GM15510 (cell line): ENCODE data around the gene GNAZ.

ENCODE experiments used
- POLR2A ChIP-seq: IDR thresholded peaks from 3 replicates; pipeline ENCODE4 v1.6.1; 2011; ENCODE audit warnings: borderline replicate concordance; ENCODE audit not compliant: insufficient read length; ENCODE audit errors: extremely low read depth

GNAZ gene

DNA sequence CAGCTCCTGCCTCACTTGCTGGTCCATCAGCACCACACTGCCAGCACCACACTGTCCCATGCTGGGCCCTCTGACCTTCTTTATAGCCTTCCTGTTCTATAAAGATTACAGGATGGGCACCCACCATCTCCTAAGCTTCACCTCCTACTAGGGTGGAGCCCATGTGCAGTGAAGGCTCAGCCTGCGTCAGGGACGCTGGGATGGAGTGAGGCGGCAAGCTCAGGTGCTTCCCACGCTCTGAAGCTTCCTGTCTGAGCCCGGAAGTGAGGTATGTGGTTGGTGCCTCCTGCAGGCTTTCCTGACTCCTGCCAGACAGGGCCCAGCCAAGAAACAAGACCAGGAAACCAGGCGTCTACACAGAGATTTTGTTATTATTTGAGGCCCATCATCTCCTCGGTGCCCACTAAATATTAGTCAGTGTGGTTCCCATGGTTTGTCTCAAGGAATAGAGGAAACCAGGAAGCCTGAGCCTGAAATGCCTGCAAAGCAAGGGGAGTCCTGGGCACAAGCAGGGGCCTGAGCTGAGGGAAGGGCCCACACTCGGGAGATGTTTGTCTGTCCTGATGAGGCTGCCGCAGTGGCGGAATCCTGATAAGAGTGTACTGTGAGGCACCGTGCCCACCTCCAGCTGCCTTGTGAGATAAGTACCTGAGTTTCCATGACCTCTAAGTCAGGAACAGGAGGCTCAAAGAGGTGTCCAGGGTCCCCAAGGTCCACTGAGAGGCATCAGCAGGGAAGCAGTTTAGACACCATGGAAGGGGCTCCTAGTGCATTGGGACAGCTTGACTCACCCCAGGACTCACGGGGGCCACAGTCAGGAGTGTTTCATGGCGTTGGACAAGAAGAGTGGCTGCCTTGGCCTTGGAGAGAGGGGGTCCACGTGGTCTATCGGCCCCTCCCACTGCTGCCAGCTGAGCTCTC, 49.4 kb downstream of the GNAZ start:
- TF ChIP-seq POLR2A: no peak

DNA sequence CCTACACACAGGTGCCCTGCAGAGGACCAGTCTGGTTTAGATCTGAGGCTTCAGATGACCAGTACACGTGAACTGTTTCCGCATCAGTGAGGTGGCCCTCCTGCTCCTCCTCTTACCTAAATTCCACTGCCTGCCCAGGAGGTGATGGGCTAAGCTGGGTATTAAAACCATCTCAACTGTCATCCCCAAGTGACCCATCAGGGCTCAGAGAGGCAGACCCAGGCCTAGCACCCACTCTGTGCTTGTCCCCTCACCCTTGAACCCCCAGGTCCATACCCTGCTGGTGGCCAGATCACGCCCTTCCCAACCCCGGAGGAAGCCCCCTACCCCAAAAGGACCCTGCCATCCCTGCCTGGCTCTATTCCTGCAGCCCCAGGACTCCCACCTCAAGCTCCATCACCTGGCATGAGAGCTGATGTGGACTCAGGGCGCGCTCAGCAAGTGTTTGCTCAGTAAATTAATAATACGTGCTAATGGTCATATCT, 50.1 kb downstream of the GNAZ start:
- TF ChIP-seq POLR2A: no peak

DNA sequence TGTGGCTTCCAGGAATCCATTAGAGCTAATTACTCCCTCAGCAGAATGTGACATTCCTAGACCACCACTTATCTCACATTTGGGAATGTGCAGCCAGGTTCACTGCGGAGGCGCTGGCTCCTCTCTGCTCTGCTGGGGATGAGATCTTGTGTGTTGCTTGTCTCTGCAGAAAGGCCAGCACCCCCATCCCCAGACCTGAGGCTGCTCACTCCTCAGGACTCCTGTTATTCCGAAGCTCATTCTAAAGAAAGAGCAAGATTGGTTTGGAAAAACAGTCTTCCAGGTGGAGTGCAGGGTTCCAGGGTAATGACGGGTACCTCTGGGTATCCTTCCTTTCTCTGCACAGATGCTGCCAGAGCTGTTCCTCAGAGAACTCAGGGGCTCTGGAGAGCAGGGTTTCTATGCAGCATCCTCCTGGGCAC, 50.7 kb downstream of the GNAZ start:
- TF ChIP-seq POLR2A: no peak

DNA sequence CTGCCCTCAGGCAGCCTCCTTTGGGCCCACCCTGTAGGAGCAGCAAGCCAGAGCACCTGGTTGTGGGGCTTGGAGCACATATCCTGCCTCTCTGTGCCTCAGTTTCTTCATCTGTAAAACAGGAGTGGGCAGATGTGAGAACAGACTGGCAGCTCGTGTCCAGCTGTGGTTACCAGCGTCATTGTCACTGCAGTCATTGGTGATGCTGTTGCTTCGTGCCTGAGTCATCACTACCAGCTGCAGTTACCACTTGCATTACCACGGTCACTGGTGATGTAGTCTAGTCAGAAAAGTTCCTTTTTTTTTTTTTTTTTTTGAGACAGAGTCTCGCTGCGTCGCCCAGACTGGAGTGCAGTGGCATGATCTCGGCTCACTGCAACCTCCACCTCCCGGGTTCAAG, 51.1 kb downstream of the GNAZ start:
- TF ChIP-seq POLR2A: no peak

DNA sequence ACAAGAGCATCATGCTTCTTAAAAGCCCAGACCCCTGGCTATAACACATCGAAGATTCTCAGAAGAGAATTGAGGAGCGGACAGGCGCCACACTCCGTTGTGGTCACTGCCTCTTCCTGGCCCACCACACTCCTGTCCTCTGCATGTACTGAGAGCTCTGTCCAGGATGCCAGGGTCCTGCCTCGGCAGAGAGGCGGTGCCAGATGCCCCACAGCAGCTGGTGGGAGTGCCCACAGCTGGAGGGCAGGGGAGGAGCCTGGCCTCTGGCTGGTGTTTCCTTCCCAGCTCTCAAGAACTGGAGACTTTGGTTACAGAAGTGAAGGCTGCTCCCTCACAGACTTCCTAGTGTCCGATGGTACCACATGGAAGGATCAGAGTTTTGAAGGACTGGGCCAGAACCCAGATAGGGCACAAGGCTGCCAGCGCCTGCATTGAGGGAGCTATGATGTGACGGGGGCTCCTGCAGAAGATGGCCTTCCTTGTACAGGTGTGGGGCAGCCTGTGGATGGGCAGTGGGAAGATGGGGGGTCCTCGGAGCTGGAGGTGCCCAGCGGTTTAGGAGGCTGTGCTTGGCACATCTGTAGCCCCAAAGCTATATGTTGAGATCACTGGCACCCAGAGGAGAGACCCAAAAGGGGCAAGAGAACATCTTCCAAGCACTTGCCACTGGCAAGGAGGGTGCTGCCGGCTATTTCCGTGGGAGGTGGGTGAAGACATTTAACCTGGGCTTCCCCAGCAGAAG, 52.1 kb downstream of the GNAZ start:
- TF ChIP-seq POLR2A: no peak

DNA sequence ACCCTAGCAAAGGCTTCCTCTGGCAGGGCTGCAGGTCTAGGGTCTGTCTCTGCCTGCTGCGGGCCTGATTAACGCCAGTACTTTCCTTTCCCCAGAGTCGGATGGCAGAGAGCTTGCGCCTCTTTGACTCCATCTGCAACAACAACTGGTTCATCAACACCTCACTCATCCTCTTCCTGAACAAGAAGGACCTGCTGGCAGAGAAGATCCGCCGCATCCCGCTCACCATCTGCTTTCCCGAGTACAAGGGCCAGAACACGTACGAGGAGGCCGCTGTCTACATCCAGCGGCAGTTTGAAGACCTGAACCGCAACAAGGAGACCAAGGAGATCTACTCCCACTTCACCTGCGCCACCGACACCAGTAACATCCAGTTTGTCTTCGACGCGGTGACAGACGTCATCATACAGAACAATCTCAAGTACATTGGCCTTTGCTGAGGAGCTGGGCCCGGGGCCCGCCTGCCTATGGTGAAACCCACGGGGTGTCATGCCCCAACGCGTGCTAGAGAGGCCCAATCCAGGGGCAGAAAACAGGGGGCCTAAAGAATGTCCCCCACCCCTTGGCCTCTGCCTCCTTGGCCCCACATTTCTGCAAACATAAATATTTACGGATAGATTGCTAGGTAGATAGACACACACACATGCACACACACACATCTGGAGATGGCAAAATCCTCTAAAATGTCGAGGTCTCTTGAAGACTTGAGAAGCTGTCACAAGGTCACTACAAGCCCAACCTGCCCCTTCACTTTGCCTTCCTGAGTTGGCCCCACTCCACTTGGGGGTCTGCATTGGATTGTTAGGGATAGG, 52.9 kb downstream of the GNAZ start:
- TF ChIP-seq POLR2A: no peak

DNA sequence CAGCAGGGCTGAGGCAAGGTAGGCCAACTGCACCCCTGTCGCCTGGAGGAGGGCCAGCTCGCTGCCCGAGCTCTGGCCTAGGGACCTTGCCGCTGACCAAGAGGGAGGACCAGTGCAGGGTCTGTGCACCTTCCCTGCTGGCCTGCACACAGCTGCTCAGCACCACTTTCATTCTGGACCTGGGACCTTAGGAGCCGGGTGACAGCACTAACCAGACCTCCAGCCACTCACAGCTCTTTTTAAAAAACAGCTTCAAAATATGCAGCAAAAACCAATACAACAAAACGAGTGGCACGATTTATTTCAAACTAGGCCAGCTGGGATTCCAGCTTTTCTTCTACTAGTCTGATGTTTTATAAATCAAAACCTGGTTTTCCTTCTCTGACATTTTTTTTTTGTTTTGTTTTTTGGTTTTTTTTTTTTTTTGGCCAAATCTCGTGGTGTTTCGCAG, 53.5 kb downstream of the GNAZ start:
- no peak for TF ChIP-seq POLR2A

DNA sequence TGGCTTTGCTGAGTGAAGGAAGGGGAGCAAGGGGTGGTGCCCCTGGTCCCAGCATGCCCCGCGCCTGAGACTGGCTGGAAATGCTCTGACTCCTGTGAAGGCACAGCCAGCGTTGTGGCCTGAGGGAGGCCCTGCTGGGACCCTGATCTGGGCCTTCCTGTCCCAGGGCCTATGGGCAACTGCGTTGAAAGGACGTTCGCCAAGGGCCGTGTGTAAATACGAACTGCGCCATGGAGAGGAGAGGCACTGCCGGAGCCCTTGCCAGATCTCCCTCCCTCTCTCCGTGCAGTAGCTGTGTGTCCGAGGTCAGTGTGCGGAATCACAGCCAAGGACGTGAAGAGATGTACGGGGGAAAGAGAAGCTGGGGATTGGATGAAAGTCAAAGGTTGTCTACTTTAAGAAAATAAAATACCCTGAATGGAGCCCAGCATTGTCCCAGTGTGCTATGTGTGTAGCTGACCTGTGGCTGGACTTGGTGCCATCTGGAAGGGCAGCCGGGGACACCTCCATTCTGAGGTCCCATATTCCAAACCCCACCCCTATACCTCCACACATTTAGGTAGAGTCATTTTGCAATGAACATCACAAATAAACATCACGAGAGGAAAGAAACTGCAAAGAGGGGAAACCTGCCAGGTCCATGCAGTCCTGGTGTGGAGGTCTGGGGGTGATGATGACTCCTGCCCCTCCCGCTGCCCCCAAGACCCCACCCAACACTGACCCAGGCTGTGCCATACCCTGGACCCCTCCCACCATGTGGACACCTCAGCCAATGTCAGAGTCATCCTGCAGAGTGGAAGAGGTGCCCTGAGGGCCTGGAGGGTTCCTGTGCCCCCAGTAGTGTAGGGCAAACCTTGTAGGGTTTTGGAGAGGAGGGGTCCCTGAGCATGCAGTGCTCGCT, 54.5 kb downstream of the GNAZ start:
- TF ChIP-seq POLR2A: no peak

DNA sequence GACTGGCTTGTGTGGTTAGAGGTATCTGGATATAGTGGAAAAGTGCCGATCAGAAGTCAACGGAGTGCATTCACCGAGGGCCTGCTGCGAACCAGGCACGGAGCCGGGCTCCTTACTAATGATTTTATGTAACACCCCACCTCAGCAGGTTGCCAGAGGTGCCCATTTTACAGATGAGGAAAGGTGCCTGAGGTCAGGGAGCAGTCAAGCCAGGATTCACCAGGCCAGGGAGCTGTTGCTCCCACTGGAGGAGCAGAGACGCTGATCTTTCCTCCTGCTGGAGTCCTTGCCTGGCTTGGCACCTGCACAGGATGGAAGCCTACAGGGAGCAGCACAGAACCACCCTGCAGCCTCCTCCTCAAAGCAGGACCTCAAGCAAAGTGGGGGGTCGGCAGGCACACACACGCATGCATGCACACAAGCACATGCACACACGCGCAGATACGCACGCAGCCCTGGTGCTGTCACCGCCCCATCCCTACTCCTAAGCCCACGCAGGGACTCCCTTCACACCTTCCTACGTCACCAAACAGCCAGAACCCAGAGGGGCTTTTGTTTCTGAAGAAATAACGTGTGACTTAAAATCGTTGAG, 55.3 kb downstream of the GNAZ start:
- TF ChIP-seq POLR2A: no peak

DNA sequence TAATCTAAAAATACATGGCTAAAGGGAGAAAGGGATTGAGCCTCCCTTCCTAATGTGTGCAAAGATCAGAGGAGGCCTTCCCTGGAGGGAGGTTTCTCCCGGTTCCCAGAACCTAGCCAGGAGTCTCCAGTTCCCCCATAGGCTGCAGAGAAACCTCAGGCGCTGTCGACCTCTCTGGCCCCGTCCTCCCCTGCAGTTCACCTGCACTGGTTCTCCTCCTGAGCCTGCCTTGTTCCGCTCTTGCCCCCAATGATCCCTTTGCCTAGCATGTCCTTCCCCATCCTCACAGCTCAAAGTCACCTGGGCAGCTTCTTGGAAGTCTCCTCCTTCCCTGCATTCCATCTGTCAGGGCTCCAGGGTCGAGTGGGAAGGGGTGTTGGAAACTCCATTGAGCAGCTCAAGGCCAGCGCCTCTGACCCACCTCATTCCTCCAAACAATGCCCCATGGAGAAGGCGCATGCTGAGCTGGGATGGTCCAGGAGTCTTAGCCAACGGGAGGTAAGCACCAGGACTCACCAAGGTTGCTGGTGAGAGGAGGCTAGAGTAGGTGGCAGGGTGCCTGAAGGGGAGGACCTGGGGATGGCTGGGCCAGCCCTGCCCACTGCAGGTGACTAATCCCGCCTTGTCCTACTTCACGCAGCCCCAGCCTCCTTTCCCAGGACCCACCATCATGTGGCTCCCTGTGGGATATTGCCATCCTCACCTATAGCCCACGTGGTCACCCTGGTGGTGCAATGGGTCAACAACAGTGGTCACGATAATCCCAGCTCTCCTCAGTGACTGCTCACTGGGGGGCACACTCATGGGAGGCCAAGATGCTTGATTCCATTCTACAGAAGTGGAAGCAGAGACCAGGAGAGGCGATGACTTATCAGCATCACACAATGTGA, 56.1 kb downstream of the GNAZ start:
- TF ChIP-seq POLR2A: no peak

DNA sequence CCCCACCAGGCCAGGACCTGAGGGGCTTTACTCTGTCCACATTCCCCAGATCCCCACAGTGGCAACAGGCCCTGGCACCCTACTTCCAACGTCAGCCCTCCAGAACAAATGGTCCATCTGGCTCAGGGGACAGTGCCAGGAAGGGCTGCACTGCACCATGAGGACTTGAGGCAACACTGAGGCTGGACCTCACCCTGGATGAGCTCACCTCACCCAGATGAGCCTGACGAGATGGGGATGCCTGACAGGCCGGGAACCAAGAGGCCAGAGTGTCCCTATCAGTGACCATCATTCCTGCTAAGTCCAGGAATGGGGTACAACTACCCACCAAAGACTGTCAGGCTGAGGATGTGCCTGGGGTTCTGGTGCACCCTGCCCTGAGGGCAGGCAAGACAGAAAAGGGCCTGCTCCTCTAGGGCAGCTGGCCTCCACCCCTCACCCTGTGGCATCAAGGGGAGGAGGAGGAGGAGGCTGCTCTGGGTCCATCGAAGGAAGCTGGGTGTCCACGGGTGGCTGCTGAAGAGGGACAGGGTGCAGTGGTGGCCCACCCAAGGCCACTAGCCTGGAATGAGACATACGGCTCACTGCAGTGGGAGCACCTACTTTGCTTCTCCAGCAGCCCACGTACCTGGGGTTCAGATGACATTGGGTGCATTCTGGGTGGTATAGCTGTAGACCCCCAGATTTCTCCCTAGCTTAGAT, 56.9 kb downstream of the GNAZ start:
- TF ChIP-seq POLR2A: no peak

DNA sequence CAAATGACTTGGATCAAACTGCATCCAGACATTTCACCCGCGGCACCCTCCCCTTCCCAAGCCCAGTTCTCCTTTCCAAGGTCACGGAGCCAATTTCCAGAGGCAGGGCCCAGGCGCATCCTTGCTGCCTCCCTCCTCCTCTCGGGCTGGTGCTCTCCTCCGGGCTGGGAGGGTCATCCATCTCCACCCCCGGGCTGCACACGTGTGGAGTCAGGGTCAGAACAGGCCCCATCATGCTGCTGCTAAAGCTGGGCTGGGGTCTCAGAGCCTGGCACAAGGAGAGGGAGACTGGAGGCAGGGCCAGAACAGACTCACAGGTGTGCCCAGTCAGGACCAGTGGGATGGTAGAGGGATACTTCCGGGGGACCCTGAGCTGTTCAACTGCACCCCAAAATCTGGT, 57.5 kb downstream of the GNAZ start:
- TF ChIP-seq POLR2A: no peak
